Endothelial cell of umbilical vein (primary cell): Measurements from ENCODE around the gene SMARCAL1. TPM values are rescaled to one million over a fixed set of nuclear protein-coding genes. Genes with fewer than 3 reads are reported as not detected.

ENCODE experiments used
- BruUV-seq: library from RNA; stranded (reverse); fragments of 400-500 nt; replicated peaks from 2 replicates; lab custom pipeline; 2021; lab: Mats Ljungman, UMichigan
- CTCF ChIA-PET: fragments of 300-600, 350-600 bp; sonication (Branson Sonifier 250); formaldehyde crosslinking; loops from one replicate; lab custom pipeline; 2021; ENCODE audit warnings: antibody characterized with exemption, inconsistent platforms; lab: Charles Lee
- POLR2A ChIA-PET: fragments of 300-600, 350-600 bp; sonication (Branson Sonifier 250); formaldehyde crosslinking; loops from one replicate; lab custom pipeline; 2021; ENCODE audit warnings: antibody characterized with exemption, inconsistent platforms; lab: Charles Lee
- DNase-seq: peaks from one replicate; pipeline ENCODE4 v3.0.0-alpha.2; 2011; ENCODE audit warnings: low read depth, low spot score
- FAIRE-seq: peaks from 2 replicates; lab custom pipeline; 2011; peaks lifted over from hg19 to GRCh38; lab: Jason Lieb, UNC
- H2AFZ ChIP-seq: 2 replicates; pipeline ENCODE4 v1.6.0; 2012; ENCODE audit warnings: low read depth, low read length, control low read depth, inconsistent platforms
- H3K27ac ChIP-seq: 2 replicates; pipeline ENCODE4 v1.5.1; 2011; ENCODE audit warnings: low read depth, mild to moderate bottlenecking, control low read depth, low read length, moderate library complexity; ENCODE audit not compliant: insufficient read depth
- H3K27me3 ChIP-seq, 2 experiments: 2 replicates each; pipeline versions ENCODE4 v1.6.0 to v1.6.1; 2011; ENCODE audit warnings: low read length in 2 of 2, mixed read lengths in 1 of 2; ENCODE audit not compliant: control insufficient read depth in 2 of 2, insufficient read depth in 2 of 2
- H3K36me3 ChIP-seq, 2 experiments: 2 replicates in 1 of 2; 3 replicates in 1 of 2; pipeline ENCODE4 v1.5.1; 2011; ENCODE audit warnings: low read length in 2 of 2, mild to moderate bottlenecking in 1 of 2, moderate library complexity in 1 of 2; ENCODE audit not compliant: control insufficient read depth in 2 of 2, insufficient read depth in 2 of 2; ENCODE audit errors: extremely low read depth in 1 of 2
- H3K4me1 ChIP-seq: 3 replicates; pipeline ENCODE4 v1.5.1; 2011; ENCODE audit warnings: mild to moderate bottlenecking, low read length; ENCODE audit not compliant: control insufficient read depth, insufficient read depth; ENCODE audit errors: extremely low read depth
- H3K4me2 ChIP-seq: 2 replicates; pipeline ENCODE4 v1.6.1; 2011; ENCODE audit warnings: low read length, control low read depth, mixed read lengths; ENCODE audit not compliant: insufficient read depth
- H3K4me3 ChIP-seq, 3 experiments: fragments of 200-600 bp in 1 of 3; sonication (generic), shearing (Covaris generic) in 1 of 3; replicated peaks in 1 of 3; 2 replicates each; pipeline ENCODE4 v1.5.1; 2011 to 2016; ENCODE audit warnings: control low read depth in 3 of 3, low read length in 3 of 3, mild to moderate bottlenecking in 2 of 3, inconsistent platforms in 1 of 3, low read depth in 1 of 3, moderate library complexity in 1 of 3; ENCODE audit not compliant: insufficient read depth in 1 of 3
- H3K79me2 ChIP-seq: 2 replicates; pipeline ENCODE4 v1.6.0; 2012; ENCODE audit warnings: low read length, inconsistent platforms; ENCODE audit not compliant: control insufficient read depth, insufficient read depth
- H3K9ac ChIP-seq: replicated peaks from 2 replicates; pipeline ENCODE3; 2011; ENCODE audit warnings: low read length, control low read depth; ENCODE audit not compliant: insufficient read depth; ENCODE audit errors: extremely low read depth
- H3K9me1 ChIP-seq: replicated peaks from 3 replicates; pipeline ENCODE4 v1.6.0; 2011; ENCODE audit warnings: mild to moderate bottlenecking, low read length; ENCODE audit not compliant: control insufficient read depth, insufficient read depth; ENCODE audit errors: extremely low read depth
- H3K9me3 ChIP-seq: replicated peaks from 2 replicates; pipeline ENCODE4 v1.5.1; 2012; ENCODE audit warnings: low read length, inconsistent platforms; ENCODE audit not compliant: control insufficient read depth, insufficient read depth
- H4K20me1 ChIP-seq: replicated peaks from 2 replicates; pipeline ENCODE3; 2011; ENCODE audit warnings: mild to moderate bottlenecking, low read length; ENCODE audit not compliant: control insufficient read depth, insufficient read depth; ENCODE audit errors: extremely low read depth
- EZH2 ChIP-seq: IDR thresholded peaks from 2 replicates; pipeline ENCODE4 v1.6.1; 2012; ENCODE audit warnings: borderline replicate concordance, low read depth, mild to moderate bottlenecking, moderate library complexity, low read length, inconsistent platforms; ENCODE audit not compliant: severe bottlenecking
- FOS ChIP-seq: IDR thresholded peaks from 2 replicates; pipeline ENCODE4 v1.6.1; 2011; ENCODE audit warnings: mild to moderate bottlenecking, low read length, moderate library complexity, borderline replicate concordance; ENCODE audit not compliant: insufficient read depth
- GATA2 ChIP-seq: IDR thresholded peaks from 2 replicates; pipeline ENCODE4 v1.7.0; 2011; ENCODE audit warnings: low read depth, mild to moderate bottlenecking, moderate library complexity, mixed read lengths, low read length; ENCODE audit not compliant: insufficient read length, insufficient read depth
- JUN ChIP-seq: IDR thresholded peaks from 2 replicates; pipeline ENCODE4 v1.6.1; 2011; ENCODE audit warnings: borderline replicate concordance, low read depth; ENCODE audit not compliant: insufficient read length, insufficient read depth
- MAX ChIP-seq: IDR thresholded peaks from 2 replicates; pipeline ENCODE4 v1.6.1; 2011; ENCODE audit not compliant: insufficient read depth, insufficient read length
- POLR2A ChIP-seq: IDR thresholded peaks from 2 replicates; pipeline ENCODE4 v1.6.1; 2012; ENCODE audit warnings: low read depth, mild to moderate bottlenecking, control low read depth, low read length
- POLR2AphosphoS5 ChIP-seq: IDR thresholded peaks from 2 replicates; pipeline ENCODE4 v1.6.1; 2012; ENCODE audit warnings: low read depth, mild to moderate bottlenecking, control low read depth, low read length, moderate library complexity; ENCODE audit not compliant: insufficient read depth
- dilution Hi-C: fragments of 300-500 bp; cut with MboI; formaldehyde crosslinking; loops from one replicate; pipeline ENCODE4 v1.15.0; 2019; ENCODE audit warnings: low sequenced_read_pairs; ENCODE audit not compliant: extremely low pct_ligation_motif_present
- intact Hi-C: fragments of 100-400 bp; cut with micrococcal nuclease; formaldehyde crosslinking; loops from one replicate; pipeline ENCODE4 v1.10.0; 2022
- polyA plus RNA-seq, 4 experiments: library from polyadenylated mRNA; depleted of rRNA in 3 of 4; stranded (reverse) in 3 of 4; unstranded in 1 of 4; fragments of >200 nt; gene quantifications; 2 replicates each; pipeline versions ENCODE4 v1.2.1 to v1.2.3, GENCODE V29; 2011 to 2012; ENCODE audit warnings: missing spikeins in 1 of 4
- total RNA-seq: library from RNA; stranded (reverse); gene quantifications from 2 replicates; pipeline ENCODE4 v1.2.3, GENCODE V29; 2021

Gene SMARCAL1
- total and polyA plus RNA-seq, 2 donors (not counting 3 experiments of a cell fraction or from before 2014, with no cell fraction given) = 25.4 to 30.7 TPM

- Histone ChIP-seq H3K79me2 (peaks cover 20% of the 10 kb centered on the region), H3K27ac (no peak overlapping the region), H3K4me1 (peaks cover 18% of the 10 kb centered on the region), H2AFZ (no peak overlapping the region), H3K9ac (no peak overlapping the region), H4K20me1 (peaks cover 2% of the 10 kb centered on the region), H3K4me2 (no peak overlapping the region), H3K9me1 (no peaks in the 10 kb centered on the region), H3K36me3 (no peaks in the 10 kb centered on the region), H3K9me3 (no peaks in the 10 kb centered on the region), H3K4me3 (no peak overlapping the region), H3K27me3 (no peaks in the 10 kb centered on the region)
- POLR2A ChIA-PET = interaction anchor here (0.5 kb wide), 1 partner anchor 16 kb away, joined by 3 read pairs; no protein-coding TSS in a partner anchor
- peak; percentile 88 for FAIRE-seq
- CTCF ChIA-PET = interaction anchor here (0.6 to 1.7 kb wide), 9 partner anchors 9 to 157 kb away, joined by 3 to 5 read pairs (median 4); partner anchors contain the start of gene MARCHF4
- intact Hi-C loops (loop anchor here (1.0 kb wide), 1 partner anchor 10 kb away; the partner anchor contains the start of gene MARCHF4), dilution Hi-C loops (no loop called here)
- peak; percentile 87 for DNase-seq
- BruUV-seq = no TSS peak
- TF ChIP-seq POLR2AphosphoS5 (no peak), EZH2 (no peak), FOS (no peak), MAX (no peak), JUN (no peak), GATA2 (no peak)
These were observed 49.6 kb upstream of the SMARCAL1 start for GRCh38 chr2:216362730-216363129.

GRCh38 chr2:216363221-216363620, 49.1 kb upstream of the SMARCAL1 start:
- ChIA-PET POLR2A (no interaction called here), CTCF (interaction anchor here (0.6 to 1.7 kb wide), 9 partner anchors 10 to 156 kb away, joined by 3 to 5 read pairs (median 4); partner anchors contain the start of gene MARCHF4)
- DNase-seq (no peak), FAIRE-seq (no peak)
- TF ChIP-seq POLR2A (no peak), EZH2 (no peak)
- Histone ChIP-seq H3K4me1 (peaks cover 23% of the 10 kb centered on the region), H3K9me1 (no peaks in the 10 kb centered on the region), H3K9ac (no peak overlapping the region), H3K36me3 (no peaks in the 10 kb centered on the region), H3K79me2 (peaks cover 20% of the 10 kb centered on the region), H3K27ac (no peak overlapping the region), H4K20me1 (peaks cover 5% of the 10 kb centered on the region), H3K4me3 (no peak overlapping the region), H2AFZ (no peak overlapping the region), H3K9me3 (no peaks in the 10 kb centered on the region), H3K27me3 (no peaks in the 10 kb centered on the region), H3K4me2 (no peak overlapping the region)
- dilution Hi-C loops (no loop called here), intact Hi-C loops (loop anchor here (1.0 kb wide), 1 partner anchor 9 kb away; the partner anchor contains the start of gene MARCHF4)
- BruUV-seq = no TSS peak
